Esophagus muscularis mucosa (tissue), 4 donors: ENCODE results near the gene ASAP2.

Experiments
- CTCF ChIP-seq, 3 experiments: fragments of 200-600 bp in 2 of 3; fragments of 450-650 bp in 1 of 3; sonication (generic) in 2 of 3; IDR thresholded peaks; one replicate each; pipeline ENCODE4 v1.5.1; 2017 to 2019; ENCODE audit warnings: antibody characterized with exemption in 3 of 3, mild to moderate bottlenecking in 2 of 3, moderate library complexity in 1 of 3
- EP300 ChIP-seq: sonication (generic); formaldehyde crosslinking; IDR thresholded peaks from one replicate; pipeline ENCODE4 v1.6.1; 2017; ENCODE audit warnings: antibody characterized with exemption
- POLR2A ChIP-seq: fragments of 450-650 bp; IDR thresholded peaks from one replicate; pipeline ENCODE4 v1.6.1; 2017; ENCODE audit warnings: antibody characterized with exemption, moderate library complexity, mild to moderate bottlenecking, low read depth
- POLR2AphosphoS5 ChIP-seq, 2 donors: sonication (generic); formaldehyde crosslinking; IDR thresholded peaks; one replicate each; pipeline ENCODE4 v1.6.1; 2017; ENCODE audit warnings: antibody characterized with exemption in 2 of 2

GRCh38 chr2:9319338-9319715 is 112.7 kb downstream of the ASAP2 start:
- TF ChIP-seq CTCF (IDR thresholded peaks at IDR 0.05) (no peak), EP300 (no peak), POLR2A (no peak), POLR2AphosphoS5 (IDR thresholded peaks at IDR 0.05) (no peak)
